GM12872 (cell line): ENCODE measurements around the gene HSPB2.

Experiments used
- TF ChIP-seq, protein P1 (sequence below): IDR thresholded peaks from 3 replicates; pipeline ENCODE4 v1.5.1; 2011; ENCODE audit warnings: low read depth, mild to moderate bottlenecking, low read length, moderate library complexity; ENCODE audit not compliant: insufficient read depth

The HSPB2 gene

DNA sequence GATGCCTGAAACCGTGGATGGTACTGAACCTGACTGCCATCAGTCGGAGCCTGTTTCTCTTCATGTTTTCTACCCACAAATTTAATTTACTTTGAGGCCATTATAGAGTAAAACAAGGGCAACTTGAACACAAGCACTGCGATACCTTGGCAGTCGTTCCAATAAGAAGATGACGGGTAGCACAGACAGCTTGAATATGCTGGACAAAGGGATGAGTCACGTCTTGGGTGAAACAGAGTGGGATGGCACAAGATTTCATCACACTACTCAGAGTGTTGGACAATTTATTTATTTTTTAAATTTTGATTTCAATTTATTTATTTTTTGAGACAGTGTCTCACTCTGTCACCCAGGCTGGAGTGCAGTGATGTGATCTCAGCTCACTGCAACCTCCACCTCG is 30.3 kb downstream of the HSPB2 start:
- TF ChIP-seq, protein P1, sequence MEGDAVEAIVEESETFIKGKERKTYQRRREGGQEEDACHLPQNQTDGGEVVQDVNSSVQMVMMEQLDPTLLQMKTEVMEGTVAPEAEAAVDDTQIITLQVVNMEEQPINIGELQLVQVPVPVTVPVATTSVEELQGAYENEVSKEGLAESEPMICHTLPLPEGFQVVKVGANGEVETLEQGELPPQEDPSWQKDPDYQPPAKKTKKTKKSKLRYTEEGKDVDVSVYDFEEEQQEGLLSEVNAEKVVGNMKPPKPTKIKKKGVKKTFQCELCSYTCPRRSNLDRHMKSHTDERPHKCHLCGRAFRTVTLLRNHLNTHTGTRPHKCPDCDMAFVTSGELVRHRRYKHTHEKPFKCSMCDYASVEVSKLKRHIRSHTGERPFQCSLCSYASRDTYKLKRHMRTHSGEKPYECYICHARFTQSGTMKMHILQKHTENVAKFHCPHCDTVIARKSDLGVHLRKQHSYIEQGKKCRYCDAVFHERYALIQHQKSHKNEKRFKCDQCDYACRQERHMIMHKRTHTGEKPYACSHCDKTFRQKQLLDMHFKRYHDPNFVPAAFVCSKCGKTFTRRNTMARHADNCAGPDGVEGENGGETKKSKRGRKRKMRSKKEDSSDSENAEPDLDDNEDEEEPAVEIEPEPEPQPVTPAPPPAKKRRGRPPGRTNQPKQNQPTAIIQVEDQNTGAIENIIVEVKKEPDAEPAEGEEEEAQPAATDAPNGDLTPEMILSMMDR: no peak

DNA sequence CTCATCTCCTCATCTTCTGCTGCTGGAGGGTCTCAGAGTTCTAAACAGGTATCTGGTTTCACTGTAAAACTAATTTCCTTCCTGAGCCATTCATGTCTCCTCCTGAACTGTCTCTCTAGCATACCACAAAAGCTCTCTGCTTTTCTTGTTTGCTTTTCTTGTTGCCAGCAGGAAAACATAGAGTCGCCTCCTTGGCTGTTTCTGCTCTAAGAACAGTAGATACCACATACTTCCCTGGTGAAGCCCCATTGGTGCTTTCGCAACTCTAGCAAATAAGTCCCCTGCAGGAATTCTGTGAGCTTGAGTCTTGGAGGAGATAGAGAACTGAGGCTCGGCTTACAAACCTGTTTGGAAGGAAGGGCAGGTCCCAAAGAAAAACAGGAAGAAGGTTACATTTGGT is 31.6 kb downstream of the HSPB2 start:
- TF ChIP-seq, protein P1: no peak

DNA sequence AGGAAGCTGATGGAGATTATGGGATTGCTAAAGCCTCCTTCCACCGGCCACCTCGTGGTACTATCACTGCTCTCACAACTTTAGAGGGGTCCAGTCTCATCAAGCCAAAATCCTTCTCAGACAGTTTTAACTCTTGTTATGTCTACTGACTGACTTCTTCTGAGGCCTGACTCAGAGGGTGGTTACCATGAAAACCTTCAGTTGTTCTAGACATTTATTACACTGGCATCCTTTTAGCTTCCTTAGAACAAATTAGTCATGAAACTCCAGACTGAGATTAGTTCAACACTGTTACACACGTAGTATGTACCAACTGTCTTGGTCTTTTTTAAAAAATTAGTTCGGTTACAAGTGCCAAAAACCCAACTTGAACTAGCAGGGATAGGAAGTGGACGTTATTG is 32.1 kb downstream of the HSPB2 start:
- TF ChIP-seq, protein P1: no peak

DNA sequence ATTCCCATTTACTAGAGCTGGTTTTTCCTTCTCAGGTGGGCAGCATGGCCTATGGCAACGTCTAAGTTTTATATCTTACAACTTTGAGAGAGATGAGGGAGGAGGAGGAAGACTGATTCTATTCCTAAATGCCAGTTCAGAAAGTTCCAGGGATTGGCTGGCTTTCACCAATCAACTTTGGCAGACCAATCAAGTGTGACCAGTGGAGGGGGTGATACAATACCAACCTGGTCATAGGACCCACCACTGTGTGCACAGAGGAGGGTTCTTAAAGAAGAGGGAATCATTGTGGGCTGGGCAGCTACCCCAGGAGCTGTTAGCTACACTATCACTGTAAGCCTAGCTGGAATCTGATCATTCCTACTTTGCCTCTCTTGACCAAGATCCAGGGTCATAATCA is 32.7 kb downstream of the HSPB2 start:
- TF ChIP-seq, protein P1: no peak

DNA sequence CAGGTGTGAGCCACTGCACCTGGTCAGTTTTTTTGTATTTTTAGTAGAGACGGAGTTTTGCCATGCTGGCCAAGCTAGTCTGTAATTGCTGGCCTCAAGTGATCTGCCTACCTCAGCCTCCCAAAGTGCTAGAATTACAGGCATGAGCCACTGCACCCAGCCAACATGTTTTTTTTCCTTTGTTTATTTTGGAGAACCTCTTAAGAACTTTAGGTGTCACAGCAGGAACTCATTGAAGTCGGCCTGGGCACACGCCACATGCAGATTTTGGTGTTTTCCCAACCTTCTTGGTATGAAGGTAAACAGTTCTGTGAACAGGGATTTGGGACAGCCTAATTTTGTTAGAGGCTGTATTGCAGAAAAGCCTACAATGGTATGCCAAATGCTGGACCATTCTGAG is 34.0 kb downstream of the HSPB2 start:
- TF ChIP-seq, protein P1: no peak

DNA sequence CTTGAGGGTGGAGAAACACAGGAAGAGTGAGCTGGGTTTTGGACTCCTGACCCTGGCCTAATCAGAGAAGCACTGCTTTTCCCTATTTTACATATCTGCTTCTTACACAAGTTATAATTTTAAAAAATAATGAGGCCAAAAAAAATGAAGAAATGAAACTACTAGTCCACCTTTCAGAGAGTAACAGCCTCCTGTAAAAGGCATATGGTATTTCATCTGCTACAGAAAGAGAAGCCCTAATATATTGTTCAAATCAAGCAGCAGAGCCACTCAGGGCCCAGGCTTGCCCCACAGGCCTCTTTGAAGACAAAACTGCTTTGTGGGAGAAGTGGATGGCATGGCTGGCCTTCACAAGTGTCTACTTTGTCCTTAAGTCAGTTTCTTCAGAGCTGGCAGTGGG is 34.6 kb downstream of the HSPB2 start:
- TF ChIP-seq, protein P1: no peak

DNA sequence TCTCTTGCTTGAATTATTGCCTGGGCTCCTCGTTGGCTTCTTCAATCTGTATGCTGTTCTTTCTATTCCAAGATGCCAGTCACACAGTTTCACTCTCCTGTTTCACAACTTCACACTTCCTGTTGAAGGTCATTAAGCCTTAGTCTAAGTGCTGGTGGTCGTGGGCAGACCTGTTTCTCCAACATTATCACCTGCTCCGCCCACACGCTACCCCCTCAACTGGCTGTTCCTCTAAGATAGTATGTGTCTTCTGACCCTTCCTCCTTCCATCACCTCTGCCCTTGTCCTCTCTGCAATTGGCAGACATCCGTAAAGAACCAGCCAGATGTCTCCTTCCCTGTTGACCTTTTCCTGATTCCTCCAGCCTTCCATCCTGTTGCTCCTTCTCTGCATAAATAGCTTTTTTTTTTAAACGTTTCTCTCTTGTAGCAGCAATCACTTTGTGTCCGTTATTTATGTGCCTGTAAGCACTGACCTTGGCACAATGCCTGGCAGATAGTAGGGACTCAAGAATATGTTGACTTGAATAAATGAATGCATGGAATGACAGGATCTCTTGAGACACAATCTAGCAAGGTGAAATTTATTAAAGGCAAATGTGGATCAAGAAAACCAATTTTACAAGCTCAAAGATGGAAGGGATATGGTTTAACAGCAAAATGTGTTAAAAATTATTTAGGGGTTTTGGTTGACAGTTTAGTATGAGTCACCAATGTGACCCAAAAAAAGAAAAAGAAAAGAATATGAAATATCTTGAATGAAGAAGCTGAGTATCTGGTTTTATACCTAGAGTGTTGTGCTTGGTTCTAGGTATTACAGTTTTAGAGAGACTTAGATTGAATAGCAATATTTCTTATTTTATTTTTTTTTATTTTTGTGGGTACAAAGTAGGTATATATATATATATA is 37.2 kb downstream of the HSPB2 start:
- TF ChIP-seq, protein P1: no peak
